Measurements from ENCODE around the gene SKOR1. TPM values are rescaled to one million over a fixed set of nuclear protein-coding genes. Genes with fewer than 3 reads are reported as not detected.

The SKOR1 gene
- total and polyA plus RNA-seq, 2 of the 4 experiments (the other 2 are of a cell fraction) = 0.03 TPM; not detected in 1

DNA sequence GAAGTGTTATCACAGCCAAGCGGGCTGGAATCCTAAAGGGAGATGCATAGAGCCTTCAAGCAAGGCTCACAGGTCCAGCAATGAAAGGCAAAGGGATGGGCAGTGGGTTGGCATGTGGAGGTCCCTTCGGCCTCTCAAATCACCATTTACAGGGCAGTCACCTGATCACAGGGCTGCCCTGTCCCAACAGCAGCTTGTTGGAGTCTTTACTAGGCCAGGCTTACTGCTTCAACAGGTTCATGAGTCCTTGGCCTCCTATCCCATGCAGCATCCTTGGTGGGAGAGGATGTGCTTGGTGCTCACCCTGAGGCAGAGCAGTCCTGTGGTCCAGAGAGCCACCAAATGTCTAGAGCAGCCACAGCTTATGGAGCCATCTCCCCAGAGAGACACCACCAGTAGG, 24.2 kb upstream of the SKOR1 start:
- H3K9me3 ChIP-seq (ENCODE audit: control insufficient read depth, insufficient read depth, low read length) = no peaks in the 10 kb centered on the region
- DNase-seq (no peak), ATAC-seq (ENCODE audit: low read depth) (no peak)
- TF ChIP-seq RAD21 (IDR thresholded peaks at IDR 0.05; ENCODE audit: low read length) (no peak), POLR2A (IDR thresholded peaks at IDR 0.05; ENCODE audit: low read depth, low read length) (no peak), RFX5 (IDR thresholded peaks at IDR 0.05; ENCODE audit: low read depth, low read length) (no peak), BHLHE40 (IDR thresholded peaks at IDR 0.05; ENCODE audit: low read depth, low read length) (no peak), CHD1 (IDR thresholded peaks at IDR 0.05; ENCODE audit: low read depth, low read length) (no peak), MAFK (IDR thresholded peaks at IDR 0.05; ENCODE audit: low read depth, low read length) (no peak), SMC3 (IDR thresholded peaks at IDR 0.05; ENCODE audit: low read depth, low read length) (no peak), FOS (IDR thresholded peaks at IDR 0.05; ENCODE audit: low read depth, low read length) (no peak), NFE2L2 (IDR thresholded peaks at IDR 0.05; ENCODE audit: low read depth, low read length) (no peak), MAZ (IDR thresholded peaks at IDR 0.05; ENCODE audit: borderline replicate concordance, low read depth, low read length) (no peak), RCOR1 (IDR thresholded peaks at IDR 0.05; ENCODE audit: insufficient replicate concordance, low read length) (no peak), CEBPB (IDR thresholded peaks at IDR 0.05; ENCODE audit: low read depth, low read length) (no peak), MXI1 (IDR thresholded peaks at IDR 0.05; ENCODE audit: borderline replicate concordance, low read depth, low read length) (no peak)
- TF ChIP-seq, protein P1, sequence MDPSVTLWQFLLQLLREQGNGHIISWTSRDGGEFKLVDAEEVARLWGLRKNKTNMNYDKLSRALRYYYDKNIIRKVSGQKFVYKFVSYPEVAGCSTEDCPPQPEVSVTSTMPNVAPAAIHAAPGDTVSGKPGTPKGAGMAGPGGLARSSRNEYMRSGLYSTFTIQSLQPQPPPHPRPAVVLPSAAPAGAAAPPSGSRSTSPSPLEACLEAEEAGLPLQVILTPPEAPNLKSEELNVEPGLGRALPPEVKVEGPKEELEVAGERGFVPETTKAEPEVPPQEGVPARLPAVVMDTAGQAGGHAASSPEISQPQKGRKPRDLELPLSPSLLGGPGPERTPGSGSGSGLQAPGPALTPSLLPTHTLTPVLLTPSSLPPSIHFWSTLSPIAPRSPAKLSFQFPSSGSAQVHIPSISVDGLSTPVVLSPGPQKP (IDR thresholded peaks at IDR 0.05; ENCODE audit: borderline replicate concordance, low read depth, low read length) = no peak
- TF ChIP-seq, protein P2, sequence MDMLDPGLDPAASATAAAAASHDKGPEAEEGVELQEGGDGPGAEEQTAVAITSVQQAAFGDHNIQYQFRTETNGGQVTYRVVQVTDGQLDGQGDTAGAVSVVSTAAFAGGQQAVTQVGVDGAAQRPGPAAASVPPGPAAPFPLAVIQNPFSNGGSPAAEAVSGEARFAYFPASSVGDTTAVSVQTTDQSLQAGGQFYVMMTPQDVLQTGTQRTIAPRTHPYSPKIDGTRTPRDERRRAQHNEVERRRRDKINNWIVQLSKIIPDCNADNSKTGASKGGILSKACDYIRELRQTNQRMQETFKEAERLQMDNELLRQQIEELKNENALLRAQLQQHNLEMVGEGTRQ (IDR thresholded peaks at IDR 0.05; ENCODE audit: low read depth, low read length) = no peak
- TF ChIP-seq, protein P3, sequence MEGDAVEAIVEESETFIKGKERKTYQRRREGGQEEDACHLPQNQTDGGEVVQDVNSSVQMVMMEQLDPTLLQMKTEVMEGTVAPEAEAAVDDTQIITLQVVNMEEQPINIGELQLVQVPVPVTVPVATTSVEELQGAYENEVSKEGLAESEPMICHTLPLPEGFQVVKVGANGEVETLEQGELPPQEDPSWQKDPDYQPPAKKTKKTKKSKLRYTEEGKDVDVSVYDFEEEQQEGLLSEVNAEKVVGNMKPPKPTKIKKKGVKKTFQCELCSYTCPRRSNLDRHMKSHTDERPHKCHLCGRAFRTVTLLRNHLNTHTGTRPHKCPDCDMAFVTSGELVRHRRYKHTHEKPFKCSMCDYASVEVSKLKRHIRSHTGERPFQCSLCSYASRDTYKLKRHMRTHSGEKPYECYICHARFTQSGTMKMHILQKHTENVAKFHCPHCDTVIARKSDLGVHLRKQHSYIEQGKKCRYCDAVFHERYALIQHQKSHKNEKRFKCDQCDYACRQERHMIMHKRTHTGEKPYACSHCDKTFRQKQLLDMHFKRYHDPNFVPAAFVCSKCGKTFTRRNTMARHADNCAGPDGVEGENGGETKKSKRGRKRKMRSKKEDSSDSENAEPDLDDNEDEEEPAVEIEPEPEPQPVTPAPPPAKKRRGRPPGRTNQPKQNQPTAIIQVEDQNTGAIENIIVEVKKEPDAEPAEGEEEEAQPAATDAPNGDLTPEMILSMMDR (conservative IDR thresholded peaks at IDR 0.05; ENCODE audit: low read depth, low read length) = no peak
- intact Hi-C loops (cut with micrococcal nuclease) (no loop called here), dilution Hi-C loops (cut with HindIII; ENCODE audit: low sequenced_read_pairs, unreplicated experiment) (no loop called here), in situ Hi-C loops (cut with MboI; ENCODE audit: low sequenced_read_pairs) (no loop called here)
- no peak overlapping the region for H3K23ac ChIP-seq (ENCODE audit: low read depth, low read length)
- no peak overlapping the region for H3K4ac ChIP-seq (ENCODE audit: low read depth, low read length)
- no peak overlapping the region for H4K5ac ChIP-seq (ENCODE audit: low read depth, low read length)
- H2AK5ac ChIP-seq (ENCODE audit: low read depth, low read length) = no peak overlapping the region
- CTCF ChIA-PET = no interaction called here
- peaks cover 5% of the 10 kb centered on the region; the same call in 1 of the 2 replicates for H3K9me1 ChIP-seq (ENCODE audit: insufficient read depth, low read length)
- no peak overlapping the region for H2AK9ac ChIP-seq (replicated peaks; ENCODE audit: low read depth, low read length, poor library complexity)
- no TSS peak for BruUV-seq (replicated peaks)
- H3K79me1 ChIP-seq (ENCODE audit: low read depth in 1 of 2, low read length in 2 of 2) = no peaks in the 10 kb centered on the region; a peak in 1 of 4 replicates
- H3K4me2 ChIP-seq (ENCODE audit: low read depth, low read length) = no peak overlapping the region
- no peak overlapping the region for H4K91ac ChIP-seq (ENCODE audit: insufficient read depth, low read depth, low read length)
- no peaks in the 10 kb centered on the region for H3K27me3 ChIP-seq (ENCODE audit: control insufficient read depth, insufficient read depth, low read length)
- H3K56ac ChIP-seq (ENCODE audit: extremely low read depth, insufficient read depth, low read length) = no peak overlapping the region
- no peak overlapping the region for H3K18ac ChIP-seq (ENCODE audit: low read depth, low read length)
- no peak overlapping the region for H2AFZ ChIP-seq (replicated peaks; ENCODE audit: low read length, poor library complexity)
- no peaks in the 10 kb centered on the region for H3K4me1 ChIP-seq (ENCODE audit: control insufficient read depth, insufficient read depth, low read length)
- H3K4me3 ChIP-seq (ENCODE audit: insufficient read depth, low read depth, low read length) = no peak overlapping the region
- no peak overlapping the region for H3K14ac ChIP-seq (replicated peaks; ENCODE audit: low read depth, low read length)
- H3K27ac ChIP-seq (ENCODE audit: insufficient read depth, low read length) = no peak overlapping the region
- 0 out of 2 replicates have a peak, but pooled peaks cover 7% of the 10 kb centered on the region for H4K20me1 ChIP-seq (ENCODE audit: insufficient read depth, low read length)
- 86% methylated on average over 1 of the region's 2 CpGs; no CpG with 5 or more reads in 1 of the 2 experiments for WGBS, 2 experiments (ENCODE audit: extremely low coverage in 2 of 2, insufficient read length in 1 of 2)
- POLR2A ChIA-PET (ENCODE audit: unreplicated experiment) = no interaction called here
- H4K8ac ChIP-seq (ENCODE audit: low read depth in 2 of 2, low read length in 2 of 2) = no peak overlapping the region
- no peak overlapping the region for H2BK20ac ChIP-seq (ENCODE audit: low read depth, low read length)
- H3K36me3 ChIP-seq (ENCODE audit: control insufficient read depth, insufficient read depth, low read length) = no peaks in the 10 kb centered on the region
- no peak overlapping the region for H2BK120ac ChIP-seq (ENCODE audit: low read depth, low read length)
- H3K9ac ChIP-seq (ENCODE audit: low read depth, low read length) = no peak overlapping the region
- no peak overlapping the region for H2BK5ac ChIP-seq (ENCODE audit: low read depth, low read length, poor library complexity, severe bottlenecking)
- no peak overlapping the region for H2BK15ac ChIP-seq (ENCODE audit: low read depth, low read length)
